RWPE1 (cell line): ENCODE data around the gene FAM193B.
A peak's percentile ranks its signal among the peaks of the same experiment; 100 is the strongest.

ENCODE experiments used
- CTCF ChIA-PET: fragments of 350-600 bp; sonication (Branson Sonifier 250); formaldehyde crosslinking; extraction: SDS; loops from one replicate; lab custom pipeline; 2021; lab: Yijun Ruan, JAX
- POLR2A ChIA-PET: fragments of 400-600 bp; formaldehyde crosslinking; extraction: SDS; loops from one replicate; lab custom pipeline; 2020; ENCODE audit warnings: antibody characterized with exemption; ENCODE audit not compliant: low non-redundant PET; lab: Yijun Ruan, JAX
- DNase-seq: peaks from one replicate; pipeline ENCODE4 v3.0.0; 2012; ENCODE audit warnings: low spot score
- H3K27ac ChIP-seq: fragments of 450-650 bp; 2 replicates; pipeline ENCODE4 v1.5.1; 2017
- CTCF ChIP-seq: fragments of 450-650 bp; conservative IDR thresholded peaks from 2 replicates; pipeline ENCODE4 v1.5.1; 2017; ENCODE audit warnings: low read depth, mild to moderate bottlenecking

Gene FAM193B

GRCh38 chr5:177545487-177546257 lies 8.7 kb downstream of the FAM193B start:
- DNase-seq: peak; percentile 48
- ChIA-PET CTCF (interaction anchor here (1.3 kb wide), 1 partner anchor 45 kb away, joined by 3 read pairs; no protein-coding TSS in a partner anchor), POLR2A (interaction anchor here (0.7 kb wide), 1 partner anchor 47 kb away, joined by 6 read pairs; no protein-coding TSS in a partner anchor)
- no peak for TF ChIP-seq CTCF
- peak overlapping the region; percentile 93 for H3K27ac ChIP-seq

- DNase-seq: no peak
- ChIA-PET POLR2A (no interaction called here), CTCF (no interaction called here)
- H3K27ac ChIP-seq: no peak overlapping the region
- TF ChIP-seq CTCF: no peak
Measured at GRCh38 chr5:177542816-177543465, 11.4 kb downstream of the FAM193B start.

GRCh38 chr5:177540438-177540837 lies 13.9 kb downstream of the FAM193B start:
- peak; percentile 28 for DNase-seq
- ChIA-PET POLR2A (interaction anchor here (0.6 kb wide), 1 partner anchor 114 kb away, joined by 3 read pairs; no protein-coding TSS in a partner anchor), CTCF (no interaction called here)
- TF ChIP-seq CTCF: no peak
- H3K27ac ChIP-seq: peak overlapping the region; percentile 66

- ChIA-PET CTCF (no interaction called here), POLR2A (no interaction called here)
- TF ChIP-seq CTCF: no peak
- no peak overlapping the region for H3K27ac ChIP-seq
- no peak for DNase-seq
Measured at GRCh38 chr5:177539411-177539810, 15.0 kb downstream of the FAM193B start.

GRCh38 chr5:177538876-177539275 lies 15.5 kb downstream of the FAM193B start:
- ChIA-PET CTCF (no interaction called here), POLR2A (interaction anchor here (1.2 kb wide), 1 partner anchor 21 kb away, joined by 3 read pairs; no protein-coding TSS in a partner anchor)
- DNase-seq: peak; percentile 39
- H3K27ac ChIP-seq: peak overlapping the region; percentile 68
- no peak for TF ChIP-seq CTCF
